Epithelial cell of proximal tubule (primary cell): ENCODE data around the gene DRGX. TPM values are rescaled to one million over a fixed set of nuclear protein-coding genes. Genes with fewer than 3 reads are reported as not detected.

Experiments used
- DNase-seq: peaks from one replicate; pipeline ENCODE4 v3.0.0-alpha.2; 2011; ENCODE audit warnings: low read depth
- H3K4me3 ChIP-seq: 2 replicates; pipeline ENCODE4 v1.5.1; 2011; ENCODE audit warnings: low read depth, mild to moderate bottlenecking, low read length
- total RNA-seq: library from RNA; depleted of rRNA; stranded (reverse); fragments of >200 nt; gene quantifications from 2 replicates; pipeline ENCODE4 v1.2.3, GENCODE V29; 2015
- TF ChIP-seq, protein P1 (sequence below): conservative IDR thresholded peaks from 2 replicates; pipeline ENCODE4 v1.5.1; 2012; ENCODE audit warnings: low read depth, mild to moderate bottlenecking, low read length

The DRGX gene
- total RNA-seq, 1 donor from 2014 or later = not detected

DNA sequence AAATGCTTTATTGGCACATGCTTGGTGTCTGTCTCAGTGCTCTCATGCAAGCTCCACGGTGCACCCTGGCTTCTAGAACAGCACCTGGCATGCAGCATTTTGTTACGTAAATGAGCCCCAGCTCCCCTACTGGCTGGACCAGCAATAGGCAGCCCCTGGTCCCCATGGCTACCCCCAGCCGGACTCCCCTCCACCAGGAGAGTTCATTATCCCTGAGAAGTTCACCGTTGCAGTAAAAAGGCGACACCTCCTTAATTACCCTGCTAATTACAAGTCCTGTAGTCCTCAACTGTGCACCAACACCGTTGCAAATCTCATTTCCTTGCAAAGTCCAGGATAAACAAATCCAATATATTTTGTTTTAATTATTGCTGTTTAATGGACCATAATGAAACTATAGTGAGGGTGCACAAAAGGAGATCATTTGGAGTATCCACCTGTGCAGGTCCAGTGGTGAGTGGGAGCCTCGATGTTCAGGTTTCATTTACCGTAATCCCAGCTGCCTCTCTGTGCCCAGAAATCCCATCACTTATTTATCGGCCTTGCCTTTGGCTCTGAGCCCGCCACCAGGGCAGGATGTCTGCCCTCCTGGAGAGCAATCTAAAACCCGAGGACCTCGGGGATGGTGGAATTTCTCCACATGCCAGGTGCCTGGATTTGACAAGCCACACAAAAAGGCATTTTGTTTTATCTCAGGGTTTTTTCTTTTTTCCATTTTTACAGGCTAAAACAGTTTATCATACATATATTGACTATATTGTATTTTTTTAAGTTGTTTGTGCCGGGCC is 12.8 kb upstream of the DRGX start:
- DNase-seq = no peak

DNA sequence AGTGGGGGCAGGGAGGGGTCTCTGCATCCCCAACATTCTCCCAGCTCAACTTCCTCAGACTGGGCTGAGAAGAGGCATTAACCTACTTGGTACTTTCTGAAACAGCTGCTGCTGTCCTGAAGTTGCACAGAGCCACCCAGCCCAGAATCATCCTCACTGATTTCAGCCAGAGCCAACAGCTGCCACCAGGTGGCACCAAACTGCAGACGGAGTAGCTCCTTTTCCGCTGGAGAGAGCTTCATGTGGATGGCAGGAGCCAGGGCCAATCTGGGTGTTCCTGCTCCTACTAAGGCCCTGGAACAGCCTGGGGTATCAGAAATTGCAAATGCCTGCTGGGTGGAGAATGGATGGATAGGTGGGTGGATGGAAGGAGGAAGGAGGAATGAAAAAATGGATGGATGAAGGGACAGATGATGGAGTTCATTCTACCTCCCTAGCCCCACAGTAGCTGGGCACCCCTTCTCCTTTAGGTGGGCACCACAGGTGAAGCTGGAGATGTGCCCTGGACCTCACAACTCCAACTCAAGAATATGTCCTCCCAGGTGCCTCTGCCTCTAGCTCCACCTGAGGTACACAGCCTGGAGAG is 11.8 kb upstream of the DRGX start:
- TF ChIP-seq, protein P1, sequence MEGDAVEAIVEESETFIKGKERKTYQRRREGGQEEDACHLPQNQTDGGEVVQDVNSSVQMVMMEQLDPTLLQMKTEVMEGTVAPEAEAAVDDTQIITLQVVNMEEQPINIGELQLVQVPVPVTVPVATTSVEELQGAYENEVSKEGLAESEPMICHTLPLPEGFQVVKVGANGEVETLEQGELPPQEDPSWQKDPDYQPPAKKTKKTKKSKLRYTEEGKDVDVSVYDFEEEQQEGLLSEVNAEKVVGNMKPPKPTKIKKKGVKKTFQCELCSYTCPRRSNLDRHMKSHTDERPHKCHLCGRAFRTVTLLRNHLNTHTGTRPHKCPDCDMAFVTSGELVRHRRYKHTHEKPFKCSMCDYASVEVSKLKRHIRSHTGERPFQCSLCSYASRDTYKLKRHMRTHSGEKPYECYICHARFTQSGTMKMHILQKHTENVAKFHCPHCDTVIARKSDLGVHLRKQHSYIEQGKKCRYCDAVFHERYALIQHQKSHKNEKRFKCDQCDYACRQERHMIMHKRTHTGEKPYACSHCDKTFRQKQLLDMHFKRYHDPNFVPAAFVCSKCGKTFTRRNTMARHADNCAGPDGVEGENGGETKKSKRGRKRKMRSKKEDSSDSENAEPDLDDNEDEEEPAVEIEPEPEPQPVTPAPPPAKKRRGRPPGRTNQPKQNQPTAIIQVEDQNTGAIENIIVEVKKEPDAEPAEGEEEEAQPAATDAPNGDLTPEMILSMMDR = peak; percentile 97
- peak; percentile 9 for DNase-seq
- no peak overlapping the region for H3K4me3 ChIP-seq

More for the DNA sequence above, 12.8 kb upstream of the DRGX start:
- no peak overlapping the region for H3K4me3 ChIP-seq
- TF ChIP-seq, protein P1 = peak; percentile 50

DNA sequence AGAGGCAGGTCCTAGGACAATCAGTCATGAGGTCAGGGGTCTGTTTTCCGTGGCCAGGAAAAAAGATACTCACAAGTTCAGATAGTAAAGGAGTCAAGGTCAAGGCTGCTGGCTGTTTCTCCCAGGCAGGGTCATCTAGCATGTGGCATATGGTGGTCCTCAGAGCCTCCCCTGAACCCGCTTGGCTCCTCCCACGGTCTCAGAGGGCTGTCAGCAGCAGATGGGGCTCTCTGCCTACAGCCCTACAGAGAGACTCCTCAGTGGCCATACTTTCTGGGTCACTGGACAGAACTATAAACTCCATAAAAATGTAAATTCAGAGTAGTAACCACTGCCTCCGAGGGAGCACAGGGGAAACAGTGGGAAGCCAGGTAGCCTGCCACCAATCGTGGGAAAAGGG is 11.3 kb upstream of the DRGX start:
- TF ChIP-seq, protein P1 = no peak
- no peak overlapping the region for H3K4me3 ChIP-seq
- DNase-seq = no peak

DNA sequence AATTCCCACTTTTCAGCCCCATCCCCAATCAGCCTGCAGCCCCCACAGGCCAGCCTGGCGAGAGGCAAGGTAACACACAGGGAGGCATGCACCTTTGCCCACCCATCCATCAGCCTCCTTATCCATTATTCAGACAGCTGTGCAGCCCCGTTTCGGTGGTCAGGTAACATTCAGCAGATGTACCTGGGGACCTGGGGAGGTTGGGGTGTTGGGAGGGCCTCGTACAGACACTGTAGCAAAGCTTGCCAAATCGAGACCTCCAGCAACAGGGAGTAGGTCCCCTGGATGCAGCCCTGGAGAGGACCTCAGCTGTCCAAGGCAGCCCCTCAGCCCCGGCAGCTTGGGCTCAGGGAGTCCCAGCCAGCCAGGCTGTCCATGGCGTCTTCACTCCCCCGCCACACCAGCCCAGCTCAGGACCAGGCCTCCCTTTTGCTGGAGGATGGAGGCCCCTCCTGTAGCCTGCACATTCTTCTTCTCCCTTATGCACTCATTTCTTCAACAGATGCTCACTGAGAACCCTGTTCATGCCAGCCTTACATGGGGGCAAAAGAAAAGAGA is 8.5 kb upstream of the DRGX start:
- no peak for DNase-seq
- TF ChIP-seq, protein P1 = no peak
- H3K4me3 ChIP-seq = no peak overlapping the region

DNA sequence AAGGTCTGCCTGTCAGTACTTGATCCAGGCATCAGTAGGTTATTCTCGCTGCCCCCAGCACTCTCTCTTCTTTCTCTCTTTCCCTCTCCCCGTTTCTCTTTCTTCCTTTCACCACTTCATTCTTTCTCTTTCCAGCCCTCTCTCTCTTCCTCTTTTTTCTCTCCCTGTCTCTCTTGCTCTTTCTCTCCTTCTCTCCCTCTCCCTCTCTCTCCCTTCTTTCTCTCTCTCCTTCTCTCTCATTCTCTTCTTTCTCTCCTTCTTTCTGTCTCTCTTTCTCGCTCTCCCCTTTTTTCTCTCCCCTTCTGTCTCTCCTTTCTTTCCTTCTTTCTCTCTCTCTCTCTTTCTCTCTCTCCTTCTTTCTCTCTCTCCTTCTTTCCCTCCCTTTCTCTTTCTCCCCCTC is 7.5 kb upstream of the DRGX start:
- TF ChIP-seq, protein P1 = no peak
- DNase-seq = no peak
- no peak overlapping the region for H3K4me3 ChIP-seq

DNA sequence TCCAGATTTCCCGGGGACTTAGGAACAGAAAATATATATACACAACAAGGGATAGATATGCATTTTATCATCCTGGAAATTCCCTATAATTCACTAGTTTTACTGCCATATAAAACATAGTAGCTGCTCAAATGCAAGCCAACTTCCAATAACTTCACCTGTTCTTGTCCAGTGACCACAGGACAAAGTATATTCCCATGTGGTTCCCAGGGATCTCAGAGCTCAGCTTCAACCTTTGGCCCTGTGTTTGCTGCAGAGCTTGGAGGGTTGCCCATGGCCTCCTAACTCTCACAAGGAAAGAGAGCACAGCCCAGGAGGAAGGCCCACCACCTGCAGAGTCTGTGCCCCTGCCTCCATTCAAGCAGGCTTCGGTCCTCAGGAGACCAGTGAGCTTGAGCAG is 4.5 kb upstream of the DRGX start:
- DNase-seq = no peak

More for the DNA sequence above, 4.5 kb upstream of the DRGX start:
- TF ChIP-seq, protein P1 = no peak
- no peak overlapping the region for H3K4me3 ChIP-seq
